AG09309 (cell line): ENCODE results near the gene TPST1.

Experiments
- DNase-seq: peaks from one replicate; pipeline ENCODE4 v3.0.0-alpha.2; 2010; ENCODE audit warnings: low read depth
- H3K4me3 ChIP-seq: 2 replicates; pipeline ENCODE4 v1.5.1; 2011; ENCODE audit warnings: mild to moderate bottlenecking, low read depth, low read length, moderate library complexity; ENCODE audit not compliant: control insufficient read depth
- CTCF ChIP-seq: IDR thresholded peaks from 2 replicates; pipeline ENCODE4 v1.5.1; 2011; ENCODE audit warnings: mild to moderate bottlenecking, low read depth, low read length, inconsistent platforms; ENCODE audit not compliant: insufficient read depth, control insufficient read depth; ENCODE audit errors: missing control alignments

TPST1 gene

GRCh38 chr7:66335318-66335717, 130.2 kb downstream of the TPST1 start:
- TF ChIP-seq CTCF = no peak
- H3K4me3 ChIP-seq = no peak overlapping the region
- no peak for DNase-seq

- DNase-seq = no peak
- H3K4me3 ChIP-seq = no peak overlapping the region
- TF ChIP-seq CTCF = no peak
Observed at GRCh38 chr7:66336760-66337159, 131.6 kb downstream of the TPST1 start.

- no peak overlapping the region for H3K4me3 ChIP-seq
- no peak for TF ChIP-seq CTCF
- no peak for DNase-seq
Observed at GRCh38 chr7:66339141-66339540, 134.0 kb downstream of the TPST1 start.

GRCh38 chr7:66344166-66344565, 139.0 kb downstream of the TPST1 start:
- no peak overlapping the region for H3K4me3 ChIP-seq
- TF ChIP-seq CTCF = no peak
- no peak for DNase-seq

- no peak overlapping the region for H3K4me3 ChIP-seq
- no peak for TF ChIP-seq CTCF
- DNase-seq = no peak
Observed at GRCh38 chr7:66348531-66348930, 143.4 kb downstream of the TPST1 start.

GRCh38 chr7:66348959-66349358, 143.8 kb downstream of the TPST1 start:
- no peak overlapping the region for H3K4me3 ChIP-seq
- DNase-seq = no peak

More at GRCh38 chr7:66348959-66349358, 143.8 kb downstream of the TPST1 start:
- no peak for TF ChIP-seq CTCF
